Measurements from ENCODE around the gene GIMAP1. TPM values are rescaled to one million over a fixed set of nuclear protein-coding genes. Genes with fewer than 3 reads are reported as not detected.
A peak's percentile ranks its signal among the peaks of the same experiment; 100 is the strongest.

GIMAP1 gene
- total RNA-seq, 4 donors from 2014 or later: 1.8 to 7.4 (median 3.6) TPM

DNA sequence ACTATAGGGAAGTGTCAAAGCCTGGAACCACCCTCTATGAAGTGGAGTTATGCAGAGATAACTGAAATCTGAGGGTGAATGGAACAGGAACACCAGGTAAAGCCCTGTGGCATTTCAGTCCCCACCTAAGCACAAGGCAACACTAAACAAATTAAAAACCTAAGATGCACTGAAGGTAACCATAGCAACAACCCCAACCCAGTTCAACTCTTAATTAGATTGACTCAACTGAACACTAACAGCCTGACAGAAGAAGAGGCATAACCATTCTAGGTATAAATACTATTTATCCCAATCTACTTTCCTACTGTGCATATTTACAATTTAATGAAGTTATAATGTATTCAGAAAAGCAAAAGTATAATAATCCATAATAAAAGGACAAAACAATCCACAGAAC lies 11.6 kb downstream of the GIMAP1 start:
- peak overlapping the region in 1 of 4 donors; percentile 41 for H3K27ac ChIP-seq
- no peaks in the 10 kb centered on the region for H3K27me3 ChIP-seq
- no peaks in the 10 kb centered on the region for H3K9me3 ChIP-seq
- TF ChIP-seq POLR2A (IDR thresholded peaks at IDR 0.05): no peak
- TF ChIP-seq, protein P1, sequence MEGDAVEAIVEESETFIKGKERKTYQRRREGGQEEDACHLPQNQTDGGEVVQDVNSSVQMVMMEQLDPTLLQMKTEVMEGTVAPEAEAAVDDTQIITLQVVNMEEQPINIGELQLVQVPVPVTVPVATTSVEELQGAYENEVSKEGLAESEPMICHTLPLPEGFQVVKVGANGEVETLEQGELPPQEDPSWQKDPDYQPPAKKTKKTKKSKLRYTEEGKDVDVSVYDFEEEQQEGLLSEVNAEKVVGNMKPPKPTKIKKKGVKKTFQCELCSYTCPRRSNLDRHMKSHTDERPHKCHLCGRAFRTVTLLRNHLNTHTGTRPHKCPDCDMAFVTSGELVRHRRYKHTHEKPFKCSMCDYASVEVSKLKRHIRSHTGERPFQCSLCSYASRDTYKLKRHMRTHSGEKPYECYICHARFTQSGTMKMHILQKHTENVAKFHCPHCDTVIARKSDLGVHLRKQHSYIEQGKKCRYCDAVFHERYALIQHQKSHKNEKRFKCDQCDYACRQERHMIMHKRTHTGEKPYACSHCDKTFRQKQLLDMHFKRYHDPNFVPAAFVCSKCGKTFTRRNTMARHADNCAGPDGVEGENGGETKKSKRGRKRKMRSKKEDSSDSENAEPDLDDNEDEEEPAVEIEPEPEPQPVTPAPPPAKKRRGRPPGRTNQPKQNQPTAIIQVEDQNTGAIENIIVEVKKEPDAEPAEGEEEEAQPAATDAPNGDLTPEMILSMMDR (IDR thresholded peaks at IDR 0.05): no peak
- H3K4me3 ChIP-seq: no peak overlapping the region
- no peaks in the 10 kb centered on the region for H3K4me1 ChIP-seq
- no peak for DNase-seq
- H3K36me3 ChIP-seq: no peaks in the 10 kb centered on the region

DNA sequence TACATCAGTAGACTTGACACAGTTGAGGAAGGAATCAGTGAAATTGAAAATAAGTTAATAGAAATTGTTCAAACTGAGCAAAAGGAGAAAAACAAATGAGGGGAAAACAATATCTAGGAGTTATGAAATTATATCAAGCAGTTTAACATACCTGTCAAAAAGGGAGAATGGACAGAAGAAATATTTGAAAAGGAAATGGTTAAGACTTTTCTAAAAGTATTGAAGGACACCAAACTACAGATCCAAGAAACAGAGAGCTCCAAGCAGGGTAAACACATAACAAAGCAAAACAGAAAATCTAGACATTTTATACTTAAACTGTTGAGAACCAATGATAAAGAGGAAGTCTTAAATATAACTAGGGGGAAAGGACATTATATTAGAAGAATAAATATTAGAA lies 12.2 kb downstream of the GIMAP1 start:
- H3K4me3 ChIP-seq: no peak overlapping the region
- H3K27ac ChIP-seq: no peak overlapping the region
- TF ChIP-seq, protein P1 (IDR thresholded peaks at IDR 0.05): no peak
- TF ChIP-seq POLR2A (IDR thresholded peaks at IDR 0.05): no peak
- no peak for DNase-seq
- H3K9me3 ChIP-seq: no peaks in the 10 kb centered on the region
- H3K4me1 ChIP-seq: no peaks in the 10 kb centered on the region
- H3K27me3 ChIP-seq: no peaks in the 10 kb centered on the region
- no peaks in the 10 kb centered on the region for H3K36me3 ChIP-seq

DNA sequence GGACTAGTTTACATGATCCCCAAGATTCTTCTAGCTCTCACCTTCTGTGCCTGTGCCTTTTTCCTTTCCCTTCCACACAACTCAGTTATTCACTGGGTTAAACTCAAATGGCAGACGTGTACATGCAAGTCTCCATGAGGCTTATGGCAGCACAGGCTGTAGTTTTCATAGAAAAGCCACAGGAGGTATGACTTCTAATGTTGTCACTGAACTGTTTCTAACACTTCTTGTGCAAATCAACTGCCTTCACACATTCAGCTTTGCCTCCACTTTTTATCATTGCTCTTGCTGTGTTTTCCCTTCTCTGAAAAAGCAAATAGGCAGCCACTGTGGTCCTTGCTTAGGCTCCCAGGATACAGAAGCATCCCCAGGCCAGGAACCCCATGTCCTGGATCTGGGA lies 15.5 kb downstream of the GIMAP1 start:
- TF ChIP-seq POLR2A (IDR thresholded peaks at IDR 0.05): no peak
- TF ChIP-seq, protein P1 (IDR thresholded peaks at IDR 0.05): no peak
- DNase-seq: no peak
- Histone ChIP-seq H3K27me3 (no peaks in the 10 kb centered on the region), H3K27ac (peak overlapping the region in 2 of 4 donors; percentile 44 to 68), H3K36me3 (no peaks in the 10 kb centered on the region), H3K4me3 (no peak overlapping the region), H3K9me3 (no peaks in the 10 kb centered on the region), H3K4me1 (no peaks in the 10 kb centered on the region)

DNA sequence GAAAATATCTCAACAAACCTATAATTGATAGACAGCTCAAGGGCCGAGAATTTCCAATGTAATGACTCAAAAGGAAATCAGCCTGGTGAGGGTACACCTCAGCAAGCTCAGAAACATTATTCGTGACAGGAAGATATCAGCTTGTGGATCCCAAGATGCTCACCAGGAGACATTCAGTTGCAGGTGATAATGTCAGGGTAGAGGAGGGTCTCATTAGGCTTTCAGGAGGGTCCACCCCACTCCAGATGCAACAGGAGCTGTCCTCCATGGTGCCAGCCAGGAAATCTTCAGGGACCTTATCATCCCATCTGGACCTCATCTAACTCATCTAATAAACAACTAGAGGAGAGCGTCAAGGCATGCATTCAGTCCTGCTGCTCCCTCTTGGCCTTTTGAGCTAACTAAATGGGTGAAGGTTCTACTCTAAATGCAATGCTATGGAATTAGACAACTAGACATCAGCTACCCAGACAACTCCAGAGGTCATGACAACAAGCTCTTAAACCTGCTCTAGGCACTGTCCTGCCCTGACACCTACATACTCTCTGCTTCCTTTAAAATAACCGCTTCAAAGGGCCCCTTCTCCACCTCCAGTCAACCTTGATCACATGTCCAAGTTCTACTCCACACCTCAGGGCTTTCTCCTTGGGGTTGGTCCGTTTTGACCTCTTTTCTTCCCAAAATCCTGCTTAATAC lies 16.5 kb downstream of the GIMAP1 start:
- TF ChIP-seq, protein P1 (IDR thresholded peaks at IDR 0.05): no peak
- no peak for TF ChIP-seq POLR2A (IDR thresholded peaks at IDR 0.05)
- H3K4me3 ChIP-seq: no peak overlapping the region
- peak overlapping the region in 3 of 4 donors; percentile 23 to 68 (median 44) for H3K27ac ChIP-seq
- H3K4me1 ChIP-seq: no peaks in the 10 kb centered on the region
- H3K9me3 ChIP-seq: no peaks in the 10 kb centered on the region
- H3K36me3 ChIP-seq: no peaks in the 10 kb centered on the region
- H3K27me3 ChIP-seq: no peaks in the 10 kb centered on the region
- no peak for DNase-seq

DNA sequence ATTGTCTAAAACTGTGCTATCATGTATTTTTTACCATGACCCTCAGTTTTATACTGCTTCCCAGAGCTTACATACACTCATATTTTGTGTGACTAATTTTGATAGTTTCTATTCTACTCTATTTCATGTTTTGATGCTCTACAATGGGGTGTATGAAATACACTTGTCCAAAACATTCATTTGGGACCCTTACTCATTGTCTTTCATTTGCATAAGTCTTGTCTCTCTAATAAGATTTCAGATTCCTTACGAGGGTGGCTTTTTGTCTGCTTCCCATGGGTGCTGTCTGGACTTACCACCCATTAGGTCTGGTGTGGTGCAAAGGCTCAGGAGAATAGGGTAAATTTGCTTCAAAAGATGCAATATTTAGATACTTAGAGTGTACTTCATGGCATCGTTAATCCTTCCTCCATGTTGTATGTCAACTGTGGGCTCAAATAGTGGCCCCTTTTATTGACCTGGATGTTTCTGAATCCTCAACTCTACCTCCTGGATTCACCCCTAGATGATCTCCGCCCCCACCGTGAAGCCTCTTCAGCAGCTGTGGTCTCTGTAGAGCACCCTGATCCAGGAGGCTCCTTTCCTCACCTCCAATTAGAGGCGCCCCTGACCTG lies 17.2 kb downstream of the GIMAP1 start:
- Histone ChIP-seq H3K4me1 (no peaks in the 10 kb centered on the region), H3K4me3 (no peak overlapping the region), H3K9me3 (no peaks in the 10 kb centered on the region), H3K36me3 (no peaks in the 10 kb centered on the region), H3K27ac (peak overlapping the region in 3 of 4 donors; percentile 23 to 68 (median 44)), H3K27me3 (no peaks in the 10 kb centered on the region)
- TF ChIP-seq, protein P1 (IDR thresholded peaks at IDR 0.05): no peak
- TF ChIP-seq POLR2A (IDR thresholded peaks at IDR 0.05): no peak
- no peak for DNase-seq
